ENCODE measurements around the gene PLSCR3.

DNA sequence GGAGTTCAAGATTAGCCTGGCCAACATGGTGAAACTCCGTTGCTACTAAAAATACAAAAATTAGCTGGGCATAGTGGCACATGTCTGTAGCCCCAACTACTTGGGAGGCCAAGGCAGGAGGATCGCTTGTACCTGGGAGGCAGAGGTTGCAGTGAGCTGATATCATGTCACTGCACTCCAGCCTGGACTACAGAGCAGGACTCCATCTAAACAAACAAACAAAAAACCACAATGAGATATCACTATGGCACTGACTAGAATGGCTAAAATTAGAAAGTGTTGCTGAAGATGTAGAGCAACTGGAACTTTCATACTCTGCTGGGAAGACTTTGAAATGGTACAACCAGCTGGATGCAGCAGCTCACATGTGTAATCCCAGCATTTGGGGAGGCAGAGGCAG is 20.0 kb downstream of the PLSCR3 start:
- TF ChIP-seq POLR2AphosphoS5 (IDR thresholded peaks at IDR 0.05) = no peak
- no peak for TF ChIP-seq CTCF (IDR thresholded peaks at IDR 0.05)
